WTC11 (cell line): Measurements from ENCODE around the gene CSTPP1.

Experiments
- ATF2 ChIP-seq: sonication (generic); formaldehyde crosslinking; IDR thresholded peaks from 2 replicates; pipeline ENCODE4 v1.8.1; 2022; ENCODE audit warnings: low read depth, missing genetic modification reagents, borderline replicate concordance
- CREB1 ChIP-seq: sonication (generic); formaldehyde crosslinking; IDR thresholded peaks from 2 replicates; pipeline ENCODE4 v1.8.0; 2023; ENCODE audit warnings: mild to moderate bottlenecking, missing genetic modification reagents
- EMX1 ChIP-seq: fragments of 250-450 bp; sonication (Bioruptor Pico); IDR thresholded peaks from 2 replicates; pipeline ENCODE4 v1.8.0; 2021; ENCODE audit warnings: mild to moderate bottlenecking
- ESRRA ChIP-seq: sonication (generic); formaldehyde crosslinking; IDR thresholded peaks from 2 replicates; pipeline ENCODE4 v1.8.1; 2022; ENCODE audit warnings: mild to moderate bottlenecking, missing genetic modification reagents, borderline replicate concordance
- GABPB1 ChIP-seq: sonication (generic); formaldehyde crosslinking; IDR thresholded peaks from 2 replicates; pipeline ENCODE4 v1.8.1; 2023; ENCODE audit warnings: mild to moderate bottlenecking, missing genetic modification reagents
- JAZF1 ChIP-seq: fragments of 250-450 bp; sonication (Bioruptor Pico); IDR thresholded peaks from 2 replicates; pipeline ENCODE4 v1.9.0; 2021; ENCODE audit warnings: moderate library complexity, mild to moderate bottlenecking, inconsistent platforms
- KAT7 ChIP-seq: sonication (generic); formaldehyde crosslinking; IDR thresholded peaks from 2 replicates; pipeline ENCODE4 v1.8.1; 2023; ENCODE audit warnings: missing genetic modification reagents, mild to moderate bottlenecking, borderline replicate concordance
- SP1 ChIP-seq: sonication (generic); formaldehyde crosslinking; conservative IDR thresholded peaks from 2 replicates; pipeline ENCODE4 v1.8.1; 2022; ENCODE audit warnings: missing genetic modification reagents
- ZNF232 ChIP-seq: sonication (generic); formaldehyde crosslinking; IDR thresholded peaks from 2 replicates; pipeline ENCODE4 v1.8.0; 2022; ENCODE audit warnings: mild to moderate bottlenecking, missing genetic modification reagents
- ZNF671 ChIP-seq: fragments of 250-450 bp; sonication (Bioruptor Pico); IDR thresholded peaks from 2 replicates; pipeline ENCODE4 v1.8.0; 2021; ENCODE audit warnings: mild to moderate bottlenecking
- TF ChIP-seq, protein P1 (sequence below): sonication (generic); formaldehyde crosslinking; conservative IDR thresholded peaks from 2 replicates; pipeline ENCODE4 v1.8.1; 2023; ENCODE audit warnings: mild to moderate bottlenecking, low read depth, missing genetic modification reagents, moderate library complexity
- TF ChIP-seq, protein P2 (sequence below): fragments of 200-600 bp; IDR thresholded peaks from 2 replicates; pipeline ENCODE4 v1.8.0; 2022; ENCODE audit warnings: antibody characterized with exemption

- no peak for TF ChIP-seq ZNF232 (CRISPR knock-in tag)
- TF ChIP-seq, protein P1, sequence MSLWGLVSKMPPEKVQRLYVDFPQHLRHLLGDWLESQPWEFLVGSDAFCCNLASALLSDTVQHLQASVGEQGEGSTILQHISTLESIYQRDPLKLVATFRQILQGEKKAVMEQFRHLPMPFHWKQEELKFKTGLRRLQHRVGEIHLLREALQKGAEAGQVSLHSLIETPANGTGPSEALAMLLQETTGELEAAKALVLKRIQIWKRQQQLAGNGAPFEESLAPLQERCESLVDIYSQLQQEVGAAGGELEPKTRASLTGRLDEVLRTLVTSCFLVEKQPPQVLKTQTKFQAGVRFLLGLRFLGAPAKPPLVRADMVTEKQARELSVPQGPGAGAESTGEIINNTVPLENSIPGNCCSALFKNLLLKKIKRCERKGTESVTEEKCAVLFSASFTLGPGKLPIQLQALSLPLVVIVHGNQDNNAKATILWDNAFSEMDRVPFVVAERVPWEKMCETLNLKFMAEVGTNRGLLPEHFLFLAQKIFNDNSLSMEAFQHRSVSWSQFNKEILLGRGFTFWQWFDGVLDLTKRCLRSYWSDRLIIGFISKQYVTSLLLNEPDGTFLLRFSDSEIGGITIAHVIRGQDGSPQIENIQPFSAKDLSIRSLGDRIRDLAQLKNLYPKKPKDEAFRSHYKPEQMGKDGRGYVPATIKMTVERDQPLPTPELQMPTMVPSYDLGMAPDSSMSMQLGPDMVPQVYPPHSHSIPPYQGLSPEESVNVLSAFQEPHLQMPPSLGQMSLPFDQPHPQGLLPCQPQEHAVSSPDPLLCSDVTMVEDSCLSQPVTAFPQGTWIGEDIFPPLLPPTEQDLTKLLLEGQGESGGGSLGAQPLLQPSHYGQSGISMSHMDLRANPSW (CRISPR knock-in tag): no peak
- TF ChIP-seq, protein P2, sequence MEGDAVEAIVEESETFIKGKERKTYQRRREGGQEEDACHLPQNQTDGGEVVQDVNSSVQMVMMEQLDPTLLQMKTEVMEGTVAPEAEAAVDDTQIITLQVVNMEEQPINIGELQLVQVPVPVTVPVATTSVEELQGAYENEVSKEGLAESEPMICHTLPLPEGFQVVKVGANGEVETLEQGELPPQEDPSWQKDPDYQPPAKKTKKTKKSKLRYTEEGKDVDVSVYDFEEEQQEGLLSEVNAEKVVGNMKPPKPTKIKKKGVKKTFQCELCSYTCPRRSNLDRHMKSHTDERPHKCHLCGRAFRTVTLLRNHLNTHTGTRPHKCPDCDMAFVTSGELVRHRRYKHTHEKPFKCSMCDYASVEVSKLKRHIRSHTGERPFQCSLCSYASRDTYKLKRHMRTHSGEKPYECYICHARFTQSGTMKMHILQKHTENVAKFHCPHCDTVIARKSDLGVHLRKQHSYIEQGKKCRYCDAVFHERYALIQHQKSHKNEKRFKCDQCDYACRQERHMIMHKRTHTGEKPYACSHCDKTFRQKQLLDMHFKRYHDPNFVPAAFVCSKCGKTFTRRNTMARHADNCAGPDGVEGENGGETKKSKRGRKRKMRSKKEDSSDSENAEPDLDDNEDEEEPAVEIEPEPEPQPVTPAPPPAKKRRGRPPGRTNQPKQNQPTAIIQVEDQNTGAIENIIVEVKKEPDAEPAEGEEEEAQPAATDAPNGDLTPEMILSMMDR: no peak
- TF ChIP-seq JAZF1 (CRISPR knock-in tag): no peak
- TF ChIP-seq SP1 (CRISPR knock-in tag): no peak
- no peak for TF ChIP-seq ZNF671 (CRISPR knock-in tag)
- TF ChIP-seq EMX1 (CRISPR knock-in tag): no peak
- TF ChIP-seq GABPB1 (CRISPR knock-in tag): no peak
- TF ChIP-seq CREB1: no peak
- TF ChIP-seq ESRRA (CRISPR knock-in tag): no peak
- no peak for TF ChIP-seq ATF2 (CRISPR knock-in tag)
- no peak for TF ChIP-seq KAT7
These were observed 29.0 kb upstream of the CSTPP1 start for GRCh38 chr11:46907606-46908005.
